ENCODE results near the gene CNGB1.

The CNGB1 gene

GRCh38 chr16:57930533-57930932 lies 40.4 kb downstream of the CNGB1 start:
- H3K27me3 ChIP-seq (ENCODE audit: insufficient read depth, low read length): no peaks in the 10 kb centered on the region; the same call in 1 of the 2 replicates
- H3K4me2 ChIP-seq (ENCODE audit: low read length): no peak overlapping the region
- no peaks in the 10 kb centered on the region for H3K79me2 ChIP-seq (ENCODE audit: insufficient read depth, low read length)
- H3K36me3 ChIP-seq (ENCODE audit: insufficient read depth, low read length): no peaks in the 10 kb centered on the region
- no peaks in the 10 kb centered on the region for H3K4me1 ChIP-seq (ENCODE audit: insufficient read depth, low read length, severe bottlenecking)
- H3K9me2 ChIP-seq (ENCODE audit: low read depth, low read length): no peaks in the 10 kb centered on the region
- no peak overlapping the region for H3K27ac ChIP-seq (ENCODE audit: low read depth, low read length, poor library complexity, severe bottlenecking)
- H2AFZ ChIP-seq (ENCODE audit: low read length): no peak overlapping the region
- no peak overlapping the region for H3K9ac ChIP-seq (ENCODE audit: low read length)
- H3F3A ChIP-seq (ENCODE audit: insufficient read depth, low read length): no peaks in the 10 kb centered on the region
- no peaks in the 10 kb centered on the region for H4K20me1 ChIP-seq (ENCODE audit: insufficient read depth, low read length)
- no peak for TF ChIP-seq EZH2 (IDR thresholded peaks at IDR 0.05; ENCODE audit: borderline replicate concordance, low read length)
- TF ChIP-seq CTCF (IDR thresholded peaks at IDR 0.05; ENCODE audit: low read length): no peak
- H3K9me3 ChIP-seq (ENCODE audit: low read length): no peaks in the 10 kb centered on the region
- H3K4me3 ChIP-seq (ENCODE audit: low read depth, low read length, poor library complexity, severe bottlenecking): no peak overlapping the region

DNA sequence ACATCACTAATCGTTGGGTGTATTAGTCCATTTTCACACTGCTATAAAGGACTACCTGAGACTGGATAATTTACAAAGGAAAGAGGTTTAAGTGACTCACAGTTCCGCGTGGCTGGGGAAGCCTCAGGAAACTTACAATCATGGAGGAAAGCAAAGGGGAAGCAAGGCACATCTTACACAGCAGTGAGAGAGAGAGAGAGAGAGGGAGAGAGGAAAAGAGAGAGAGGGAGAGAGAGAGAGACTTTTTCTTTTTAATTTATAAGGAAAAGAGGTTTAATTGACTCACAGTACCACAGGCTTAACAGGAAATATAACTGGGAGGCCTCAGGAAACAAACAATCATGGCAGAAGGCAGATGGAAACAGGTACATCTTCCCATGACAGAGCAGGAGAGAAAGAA lies 41.7 kb downstream of the CNGB1 start:
- Histone ChIP-seq H2AFZ (ENCODE audit: low read length) (no peak overlapping the region), H3K9me3 (ENCODE audit: low read length) (no peaks in the 10 kb centered on the region), H3K4me3 (ENCODE audit: low read depth, low read length, poor library complexity, severe bottlenecking) (no peak overlapping the region), H3K9ac (ENCODE audit: low read length) (no peak overlapping the region), H3K27me3 (ENCODE audit: insufficient read depth, low read length) (no peaks in the 10 kb centered on the region; the same call in 1 of the 2 replicates), H3F3A (ENCODE audit: insufficient read depth, low read length) (no peaks in the 10 kb centered on the region), H3K79me2 (ENCODE audit: insufficient read depth, low read length) (no peaks in the 10 kb centered on the region), H3K36me3 (ENCODE audit: insufficient read depth, low read length) (no peaks in the 10 kb centered on the region), H3K9me2 (ENCODE audit: low read depth, low read length) (no peaks in the 10 kb centered on the region), H3K4me1 (ENCODE audit: insufficient read depth, low read length, severe bottlenecking) (no peaks in the 10 kb centered on the region), H3K27ac (ENCODE audit: low read depth, low read length, poor library complexity, severe bottlenecking) (no peak overlapping the region), H3K4me2 (ENCODE audit: low read length) (no peak overlapping the region), H4K20me1 (ENCODE audit: insufficient read depth, low read length) (no peaks in the 10 kb centered on the region)
- TF ChIP-seq CTCF (IDR thresholded peaks at IDR 0.05; ENCODE audit: low read length) (no peak), EZH2 (IDR thresholded peaks at IDR 0.05; ENCODE audit: borderline replicate concordance, low read length) (no peak)

DNA sequence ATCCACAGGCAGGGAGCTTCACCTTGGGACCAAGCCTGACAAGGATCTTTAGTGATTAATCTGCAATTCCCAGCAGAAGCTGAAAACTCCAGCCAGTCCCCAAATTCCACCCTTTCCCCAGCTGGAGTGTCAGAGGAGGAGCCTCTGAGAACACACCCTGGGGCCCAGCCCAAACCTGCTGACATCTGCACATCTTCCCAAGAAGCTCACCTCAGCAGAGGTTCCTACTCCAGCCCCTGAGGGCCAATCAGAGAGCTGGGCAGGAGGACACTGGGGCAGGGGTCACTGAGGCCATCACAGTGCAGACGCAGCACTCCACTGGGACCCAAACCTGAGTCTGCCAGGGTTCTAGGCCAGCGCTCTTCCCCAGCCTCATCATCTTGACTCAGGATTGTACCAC lies 44.9 kb downstream of the CNGB1 start:
- H3K9ac ChIP-seq (ENCODE audit: low read length): no peak overlapping the region
- H2AFZ ChIP-seq (ENCODE audit: low read length): no peak overlapping the region
- no peak for TF ChIP-seq EZH2 (IDR thresholded peaks at IDR 0.05; ENCODE audit: borderline replicate concordance, low read length)
- no peak for TF ChIP-seq CTCF (IDR thresholded peaks at IDR 0.05; ENCODE audit: low read length)

More for the DNA sequence above, 44.9 kb downstream of the CNGB1 start:
- Histone ChIP-seq H3K79me2 (ENCODE audit: insufficient read depth, low read length) (no peaks in the 10 kb centered on the region), H3K27ac (ENCODE audit: low read depth, low read length, poor library complexity, severe bottlenecking) (no peak overlapping the region), H3K9me3 (ENCODE audit: low read length) (no peaks in the 10 kb centered on the region), H3K4me2 (ENCODE audit: low read length) (no peak overlapping the region), H4K20me1 (ENCODE audit: insufficient read depth, low read length) (no peaks in the 10 kb centered on the region), H3F3A (ENCODE audit: insufficient read depth, low read length) (no peaks in the 10 kb centered on the region), H3K4me1 (ENCODE audit: insufficient read depth, low read length, severe bottlenecking) (no peaks in the 10 kb centered on the region), H3K9me2 (ENCODE audit: low read depth, low read length) (no peaks in the 10 kb centered on the region), H3K4me3 (ENCODE audit: low read depth, low read length, poor library complexity, severe bottlenecking) (no peak overlapping the region), H3K36me3 (ENCODE audit: insufficient read depth, low read length) (no peaks in the 10 kb centered on the region), H3K27me3 (ENCODE audit: insufficient read depth, low read length) (0 out of 2 replicates have a peak, but pooled peaks cover 2% of the 10 kb centered on the region)

Data from OCI-LY1 (cell line).